HEK293 (cell line): Measurements from ENCODE around the gene ASIC1.

ENCODE experiments used
- CTCF ChIA-PET: fragments of 350-600 bp; formaldehyde crosslinking; extraction: SDS; loops from one replicate; lab custom pipeline; 2021; ENCODE audit warnings: antibody characterized with exemption; lab: Yijun Ruan, JAX
- POLR2A ChIA-PET: fragments of 300-600 bp; formaldehyde crosslinking; extraction: SDS; loops from one replicate; lab custom pipeline; 2020; ENCODE audit warnings: antibody characterized with exemption, inconsistent platforms; lab: Yijun Ruan, JAX
- H3K27ac ChIP-seq: fragments of 200-500 bp; sonication (Bioruptor generic); 2 replicates; pipeline ENCODE4 v1.5.1; 2014; ENCODE audit warnings: low read depth, low read length, control low read depth, inconsistent platforms; ENCODE audit errors: extremely low read depth
- H3K36me3 ChIP-seq, 2 experiments: fragments of 200-500 bp in 1 of 2; sonication (Bioruptor generic) in 1 of 2; 1 replicate in 1 of 2; 2 replicates in 1 of 2; pipeline ENCODE4 v1.5.1; 2014 to 2017; ENCODE audit warnings: inconsistent platforms in 2 of 2, low read length in 2 of 2; ENCODE audit not compliant: control insufficient read depth in 2 of 2, insufficient read depth in 1 of 2
- H3K4me1 ChIP-seq: fragments of 200-500 bp; sonication (Bioruptor generic); 2 replicates; pipeline ENCODE4 v1.5.1; 2014; ENCODE audit warnings: mild to moderate bottlenecking, low read length, inconsistent platforms; ENCODE audit not compliant: control insufficient read depth, insufficient read depth
- H3K4me3 ChIP-seq: 2 replicates; pipeline ENCODE4 v1.5.1; 2011; ENCODE audit warnings: low read depth, mild to moderate bottlenecking, control low read depth, low read length, moderate library complexity
- H3K9me3 ChIP-seq: fragments of 200-500 bp; sonication (Bioruptor generic); 2 replicates; pipeline ENCODE4 v1.5.1; 2014; ENCODE audit warnings: low read depth, low read length, inconsistent platforms; ENCODE audit not compliant: control insufficient read depth, insufficient read depth
- BCL6B ChIP-seq: fragments of 450-650 bp; formaldehyde crosslinking; IDR thresholded peaks from 2 replicates; pipeline ENCODE4 v1.5.1; 2017; ENCODE audit warnings: missing biosample characterization, missing genetic modification characterization
- GFI1B ChIP-seq: fragments of 450-650 bp; formaldehyde crosslinking; IDR thresholded peaks from 2 replicates; pipeline ENCODE4 v1.5.1; 2016; ENCODE audit warnings: missing biosample characterization, missing genetic modification characterization
- HIC1 ChIP-seq: fragments of 450-650 bp; formaldehyde crosslinking; IDR thresholded peaks from 2 replicates; pipeline ENCODE4 v1.5.1; 2016; ENCODE audit warnings: missing biosample characterization, missing genetic modification characterization
- SP3 ChIP-seq: fragments of 450-650 bp; formaldehyde crosslinking; IDR thresholded peaks from 2 replicates; pipeline ENCODE4 v1.5.1; 2016; ENCODE audit warnings: missing biosample characterization, missing genetic modification characterization
- WT1 ChIP-seq: fragments of 450-650 bp; formaldehyde crosslinking; IDR thresholded peaks from 2 replicates; pipeline ENCODE4 v1.5.1; 2016; ENCODE audit warnings: missing biosample characterization, missing genetic modification characterization
- ZBTB7A ChIP-seq: fragments of 450-650 bp; formaldehyde crosslinking; IDR thresholded peaks from 2 replicates; pipeline ENCODE4 v1.5.1; 2016; ENCODE audit warnings: low read depth, missing biosample characterization, missing genetic modification characterization
- ZNF114 ChIP-seq: fragments of 450-650 bp; formaldehyde crosslinking; IDR thresholded peaks from 2 replicates; pipeline ENCODE4 v1.5.0; 2017; ENCODE audit warnings: missing biosample characterization, missing genetic modification characterization
- ZNF174 ChIP-seq: fragments of 450-650 bp; formaldehyde crosslinking; IDR thresholded peaks from 2 replicates; pipeline ENCODE4 v1.5.0; 2017; ENCODE audit warnings: missing biosample characterization, mild to moderate bottlenecking, missing genetic modification characterization
- ZNF280D ChIP-seq: fragments of 450-650 bp; formaldehyde crosslinking; IDR thresholded peaks from 2 replicates; pipeline ENCODE4 v1.5.1; 2016; ENCODE audit warnings: missing biosample characterization, missing genetic modification characterization
- ZNF292 ChIP-seq: fragments of 450-650 bp; formaldehyde crosslinking; IDR thresholded peaks from 2 replicates; pipeline ENCODE4 v1.5.1; 2016; ENCODE audit warnings: low read depth, missing biosample characterization, missing genetic modification characterization, borderline replicate concordance
- ZNF37A ChIP-seq: fragments of 450-650 bp; IDR thresholded peaks from 2 replicates; pipeline ENCODE4 v1.5.1; 2018; ENCODE audit warnings: missing biosample characterization, missing genetic modification characterization
- ZNF404 ChIP-seq: fragments of 450-650 bp; formaldehyde crosslinking; IDR thresholded peaks from 2 replicates; pipeline ENCODE4 v1.5.1; 2017; ENCODE audit warnings: missing biosample characterization, missing genetic modification characterization
- ZNF529 ChIP-seq: fragments of 450-650 bp; formaldehyde crosslinking; IDR thresholded peaks from 2 replicates; pipeline ENCODE4 v1.5.1; 2017; ENCODE audit warnings: missing genetic modification characterization, missing biosample characterization; ENCODE audit not compliant: insufficient replicate concordance
- ZNF544 ChIP-seq: fragments of 450-650 bp; formaldehyde crosslinking; IDR thresholded peaks from 2 replicates; pipeline ENCODE4 v1.5.0; 2017; ENCODE audit warnings: missing biosample characterization, missing genetic modification characterization
- ZNF548 ChIP-seq: fragments of 450-650 bp; formaldehyde crosslinking; IDR thresholded peaks from 2 replicates; pipeline ENCODE4 v1.5.1; 2016; ENCODE audit warnings: missing biosample characterization, missing genetic modification characterization
- ZNF600 ChIP-seq: fragments of 450-650 bp; formaldehyde crosslinking; IDR thresholded peaks from 2 replicates; pipeline ENCODE4 v1.5.1; 2016; ENCODE audit warnings: missing biosample characterization, missing genetic modification characterization
- ZNF639 ChIP-seq: fragments of 450-650 bp; formaldehyde crosslinking; IDR thresholded peaks from 2 replicates; pipeline ENCODE4 v1.5.1; 2016; ENCODE audit warnings: missing biosample characterization, missing genetic modification characterization
- ZNF654 ChIP-seq: fragments of 450-650 bp; formaldehyde crosslinking; IDR thresholded peaks from 2 replicates; pipeline ENCODE4 v1.5.1; 2016; ENCODE audit warnings: low read depth, missing biosample characterization, missing genetic modification characterization
- ZNF664 ChIP-seq: fragments of 450-650 bp; formaldehyde crosslinking; IDR thresholded peaks from 2 replicates; pipeline ENCODE4 v1.5.1; 2016; ENCODE audit warnings: missing biosample characterization, missing genetic modification characterization
- ZNF692 ChIP-seq: fragments of 450-650 bp; formaldehyde crosslinking; IDR thresholded peaks from 2 replicates; pipeline ENCODE4 v1.5.1; 2016; ENCODE audit warnings: missing biosample characterization, missing genetic modification characterization
- ZNF76 ChIP-seq: fragments of 450-650 bp; formaldehyde crosslinking; IDR thresholded peaks from 2 replicates; pipeline ENCODE4; 2016; ENCODE audit warnings: low read depth, missing biosample characterization, missing genetic modification characterization, borderline replicate concordance
- ZNF837 ChIP-seq: fragments of 450-650 bp; formaldehyde crosslinking; IDR thresholded peaks from 2 replicates; pipeline ENCODE4 v1.5.1; 2016; ENCODE audit warnings: missing biosample characterization, missing genetic modification characterization

ASIC1 gene

GRCh38 chr12:50049254-50050118 lies 7.9 kb upstream of the ASIC1 start (continued):
- TF ChIP-seq ZNF544 (tag by site-specific recombination) (no peak), WT1 (tag by site-specific recombination) (no peak), ZNF174 (tag by site-specific recombination) (no peak), ZNF37A (tag by site-specific recombination) (no peak)

GRCh38 chr12:50050119-50050385 lies 7.3 kb upstream of the ASIC1 start:
- no peak overlapping the region for H3K4me3 ChIP-seq
- TF ChIP-seq ZNF664 (tag by site-specific recombination) (0 out of 2 replicates have a peak, but pooled peaks have one; percentile 1), ZNF692 (tag by site-specific recombination) (no peak)
- no peaks in the 10 kb centered on the region for H3K36me3 ChIP-seq
- POLR2A ChIA-PET, result interaction anchor here (0.6 to 0.7 kb wide), 2 partner anchors 16 to 227 kb away, joined by 4 to 5 read pairs; no protein-coding TSS in a partner anchor
- H3K4me1 ChIP-seq, result no peaks in the 10 kb centered on the region
- H3K9me3 ChIP-seq, result no peaks in the 10 kb centered on the region
- CTCF ChIA-PET, result interaction anchor here (0.6 to 4.1 kb wide), 4 partner anchors 12 to 183 kb away, joined by 3 to 55 read pairs (median 3); no protein-coding TSS in a partner anchor
- H3K27ac ChIP-seq, result no peak overlapping the region

GRCh38 chr12:50050410-50051098 lies 6.8 kb upstream of the ASIC1 start:
- POLR2A ChIA-PET, result interaction anchor here (0.6 to 0.7 kb wide), 2 partner anchors 15 to 227 kb away, joined by 4 to 5 read pairs; no protein-coding TSS in a partner anchor
- CTCF ChIA-PET, result interaction anchor here (0.6 to 4.1 kb wide), 4 partner anchors 12 to 183 kb away, joined by 3 to 55 read pairs (median 3); no protein-coding TSS in a partner anchor
- no peak overlapping the region for H3K27ac ChIP-seq
- no peak overlapping the region for H3K4me3 ChIP-seq
- H3K36me3 ChIP-seq, result no peaks in the 10 kb centered on the region
- no peaks in the 10 kb centered on the region for H3K4me1 ChIP-seq
- H3K9me3 ChIP-seq, result no peaks in the 10 kb centered on the region
- no peak for TF ChIP-seq GFI1B
- no peak for TF ChIP-seq ZNF548
- TF ChIP-seq ZNF76, result no peak
- no peak for TF ChIP-seq ZNF654 (tag by site-specific recombination)
- no peak for TF ChIP-seq HIC1 (tag by site-specific recombination)
- no peak for TF ChIP-seq ZNF600
- no peak for TF ChIP-seq ZNF114 (tag by site-specific recombination)
- no peak for TF ChIP-seq ZNF404 (tag by site-specific recombination)
- TF ChIP-seq ZNF639, result no peak
- no peak for TF ChIP-seq ZNF280D (tag by site-specific recombination)
- no peak for TF ChIP-seq SP3 (tag by site-specific recombination)
- no peak for TF ChIP-seq ZNF292 (tag by site-specific recombination)
- TF ChIP-seq ZNF529, result no peak
- TF ChIP-seq ZBTB7A, result no peak
- TF ChIP-seq BCL6B (tag by site-specific recombination), result no peak
- TF ChIP-seq ZNF837, result no peak
